Ovary (tissue), 9 donors: ENCODE measurements around the gene PTPN1. TPM values are rescaled to one million over a fixed set of nuclear protein-coding genes. Genes with fewer than 3 reads are reported as not detected.

Experiments used
- DNase-seq, 5 donors: peaks; one replicate each; pipeline ENCODE4 v3.0.0-alpha.2; 2019 to 2020
- H3K27ac ChIP-seq, 2 donors: fragments of 200-600 bp; one replicate each; pipeline versions ENCODE4 v1.5.1 to v1.8.0; 2019 to 2022
- H3K27me3 ChIP-seq: fragments of 200-600 bp; one replicate; pipeline ENCODE4 v1.8.0; 2022
- H3K36me3 ChIP-seq: fragments of 200-600 bp; sonication (generic); one replicate; pipeline ENCODE4 v1.5.1; 2019
- H3K4me1 ChIP-seq: one replicate; pipeline ENCODE4 v1.8.1; 2013; ENCODE audit warnings: mild to moderate bottlenecking, moderate library complexity; ENCODE audit not compliant: insufficient read depth
- H3K4me3 ChIP-seq: fragments of 200-600 bp; sonication (generic); one replicate; pipeline ENCODE4 v1.5.1; 2017
- H3K9me3 ChIP-seq, 2 donors: fragments of 200-600 bp in 1 of 2; sonication (generic) in 1 of 2; one replicate each; pipeline versions ENCODE4 v1.5.1 to v1.8.1; 2013 to 2019; ENCODE audit warnings: mild to moderate bottlenecking in 1 of 2, moderate library complexity in 1 of 2
- CTCF ChIP-seq, 3 donors: fragments of 450-650 bp in 2 of 3; fragments of 200-600 bp in 1 of 3; IDR thresholded peaks; one replicate each; pipeline versions ENCODE4 v1.5.1 to v1.8.0; 2016 to 2022; ENCODE audit warnings: antibody characterized with exemption in 3 of 3, mild to moderate bottlenecking in 1 of 3
- EP300 ChIP-seq: sonication (generic); formaldehyde crosslinking; IDR thresholded peaks from one replicate; pipeline ENCODE4 v1.6.1; 2017; ENCODE audit warnings: antibody characterized with exemption
- POLR2A ChIP-seq: fragments of 450-650 bp; IDR thresholded peaks from one replicate; pipeline ENCODE4 v1.6.1; 2017; ENCODE audit warnings: antibody characterized with exemption, mild to moderate bottlenecking, moderate library complexity
- WGBS, 3 donors: extraction: QIAGEN DNeasy Blood & Tissue Kit in 1 of 3; methylation state at CpG; one replicate each; pipeline versions ENCODE4 v1.1.5 to v1.1.7; 2013 to 2017; 5-methylcytosine and 5-hydroxymethylcytosine counted together
- intact Hi-C, 4 donors: fragments of 100-400 bp; cut with DNase I; formaldehyde crosslinking; loops; one replicate each; pipeline versions ENCODE4 v1.11.0 to v1.15.1; 2022 to 2023
- polyA plus RNA-seq, 2 donors: library from polyadenylated mRNA; stranded (reverse); fragments of 200-250 nt in 1 of 2; fragments of 350-450 nt in 1 of 2; fragmentation: Illumina TruSeq in 1 of 2; extraction: RNeasy Lipid Tissue Mini Kit (QIAGEN cat#74804) in 1 of 2; gene quantifications; one replicate each; pipeline ENCODE4 v1.2.3, GENCODE V29; 2013 to 2014
- total RNA-seq, 7 donors: library from RNA; depleted of rRNA in 2 of 7; stranded (reverse); fragments of >200 nt in 2 of 7; fragmentation: NEBNext Ultra II Directional in 3 of 7; extraction: Animal tissue kit (Norgen Biotek cat#: 25700) in 3 of 7; gene quantifications; one replicate each; pipeline versions ENCODE4 v1.1.0 to v1.2.4, GENCODE V29; 2016 to 2023
- donor health status: DM: no; HTN: no; CAD: no; lungs with moderate emphysema.
- donor health status: DM: no; HTN: no; CAD: no.
- donor health status: Bipolar disorder and iron deficiency.
- donor health status: DM: yes; HTN: yes; CAD: no.
- donor health status: DM: no; HTN: no; CAD: no.
- donor health status: DM: yes; HTN: yes; CAD: no.

PTPN1 gene
- total and polyA plus RNA-seq, 9 donors = 17.6 to 36.7 (median 26.6) TPM

GRCh38 chr20:50624351-50625016 is 114.3 kb downstream of the PTPN1 start:
- Histone ChIP-seq H3K9me3 (no peaks in the 10 kb centered on the region), H3K27me3 (no peaks in the 10 kb centered on the region), H3K27ac (no peak overlapping the region), H3K36me3 (no peaks in the 10 kb centered on the region), H3K4me1 (peaks cover 7% of the 10 kb centered on the region), H3K4me3 (no peak overlapping the region)
- intact Hi-C loops = loop anchor here in 2 of 4 donors (5.0 to 10.0 kb wide), 2 partner anchors 90 to 123 kb away; no protein-coding TSS in a partner anchor
- no peak for DNase-seq
- 82 to 92% (median 92%) methylated on average over 17 to 18 of the region's 18 CpGs for WGBS, 3 donors
- TF ChIP-seq CTCF (IDR thresholded peaks at IDR 0.05) (no peak), POLR2A (no peak), EP300 (no peak)

GRCh38 chr20:50625986-50626677 is 115.9 kb downstream of the PTPN1 start:
- Histone ChIP-seq H3K9me3 (no peaks in the 10 kb centered on the region), H3K4me1 (peaks cover 7% of the 10 kb centered on the region), H3K36me3 (no peaks in the 10 kb centered on the region), H3K4me3 (no peak overlapping the region), H3K27ac (peak overlapping the region in 1 of 2 donors; percentile 40), H3K27me3 (no peaks in the 10 kb centered on the region)
- TF ChIP-seq EP300 = no peak
- peak; percentile 33 to 66 (median 66) for TF ChIP-seq CTCF (IDR thresholded peaks at IDR 0.05)
- intact Hi-C loops = loop anchor here in 2 of 4 donors (5.0 to 10.0 kb wide), 2 partner anchors 89 to 121 kb away; no protein-coding TSS in a partner anchor
- 32 to 36% (median 33%) methylated on average over 14 to 15 of the region's 15 CpGs for WGBS, 3 donors
- peak; percentile 73 to 84 (median 75) for DNase-seq

- DNase-seq = no peak
- Histone ChIP-seq H3K4me1 (peaks cover 7% of the 10 kb centered on the region), H3K36me3 (no peaks in the 10 kb centered on the region), H3K9me3 (no peaks in the 10 kb centered on the region), H3K27me3 (no peaks in the 10 kb centered on the region), H3K4me3 (no peak overlapping the region), H3K27ac (no peak overlapping the region)
- intact Hi-C loops = loop anchor here in 2 of 4 donors (5.0 to 10.0 kb wide), 2 partner anchors 87 to 120 kb away; no protein-coding TSS in a partner anchor
- TF ChIP-seq POLR2A (no peak), CTCF (IDR thresholded peaks at IDR 0.05) (no peak), EP300 (no peak)
- whole genome bisulfite sequencing, 3 donors = 81 to 90% (median 84%) methylated on average over 9 of the region's 9 CpGs
These were observed 117.6 kb downstream of the PTPN1 start for GRCh38 chr20:50627747-50628146.

- intact Hi-C loops = loop anchor here in 2 of 4 donors (5.0 to 10.0 kb wide), 2 partner anchors 86 to 119 kb away; no protein-coding TSS in a partner anchor
- 77 to 82% (median 82%) methylated on average over 11 of the region's 11 CpGs for WGBS, 3 donors
- H3K27ac ChIP-seq = no peak overlapping the region
- no peaks in the 10 kb centered on the region for H3K9me3 ChIP-seq
- H3K4me3 ChIP-seq = no peak overlapping the region
- TF ChIP-seq EP300 (no peak), POLR2A (no peak), CTCF (IDR thresholded peaks at IDR 0.05) (no peak)
- no peaks in the 10 kb centered on the region for H3K36me3 ChIP-seq
- no peaks in the 10 kb centered on the region for H3K27me3 ChIP-seq
- H3K4me1 ChIP-seq = peaks cover 8% of the 10 kb centered on the region
- DNase-seq = no peak
These were observed 118.1 kb downstream of the PTPN1 start for GRCh38 chr20:50628332-50628731.
